Keratinocyte (primary cell): ENCODE measurements around the gene OR4Q2. TPM values are rescaled to one million over a fixed set of nuclear protein-coding genes. Genes with fewer than 3 reads are reported as not detected.

Experiments
- DNase-seq: peaks from one replicate; pipeline ENCODE4 v3.0.0-alpha.2; 2011; ENCODE audit warnings: low read depth, missing footprints, low spot score
- FAIRE-seq: peaks from 2 replicates; lab custom pipeline; 2011; peaks lifted over from hg19 to GRCh38; lab: Jason Lieb, UNC
- H2AFZ ChIP-seq: 2 replicates; pipeline ENCODE4 v1.6.0; 2012; ENCODE audit warnings: low read length, control low read depth, inconsistent platforms; ENCODE audit not compliant: control insufficient read depth
- H3K27ac ChIP-seq: 2 replicates; pipeline ENCODE4 v1.5.1; 2011; ENCODE audit warnings: low read length; ENCODE audit not compliant: control insufficient read depth, insufficient read depth
- H3K27me3 ChIP-seq: 3 replicates; pipeline ENCODE4 v1.6.0; 2011; ENCODE audit warnings: low read length; ENCODE audit not compliant: control insufficient read depth, insufficient read depth; ENCODE audit errors: extremely low read depth
- H3K36me3 ChIP-seq, 2 experiments: 2 replicates in 1 of 2; 3 replicates in 1 of 2; pipeline ENCODE4 v1.5.1; 2011; ENCODE audit warnings: low read length in 2 of 2, mild to moderate bottlenecking in 1 of 2; ENCODE audit not compliant: control insufficient read depth in 2 of 2, insufficient read depth in 2 of 2; ENCODE audit errors: extremely low read depth in 1 of 2
- H3K4me1 ChIP-seq: 3 replicates; pipeline ENCODE4 v1.5.1; 2011; ENCODE audit warnings: low read length; ENCODE audit not compliant: control insufficient read depth, insufficient read depth; ENCODE audit errors: extremely low read depth
- H3K4me2 ChIP-seq: 3 replicates; pipeline ENCODE4 v1.6.0; 2011; ENCODE audit warnings: low read depth, low read length; ENCODE audit not compliant: control insufficient read depth, insufficient read depth; ENCODE audit errors: extremely low read depth
- H3K4me3 ChIP-seq, 3 experiments: fragments of 200-600 bp in 1 of 3; sonication (generic) in 1 of 3; 2 replicates in 2 of 3; 3 replicates in 1 of 3; pipeline ENCODE4 v1.5.1; 2011 to 2016; ENCODE audit warnings: low read length in 3 of 3, mild to moderate bottlenecking in 3 of 3, control low read depth in 2 of 3, inconsistent platforms in 1 of 3, low read depth in 1 of 3, mixed read lengths in 1 of 3, mixed run types in 1 of 3, moderate library complexity in 1 of 3; ENCODE audit not compliant: control insufficient read depth in 2 of 3, insufficient read depth in 2 of 3; ENCODE audit errors: extremely low read depth in 1 of 3
- H3K79me2 ChIP-seq: 2 replicates; pipeline ENCODE4 v1.6.0; 2012; ENCODE audit warnings: low read length; ENCODE audit not compliant: control insufficient read depth, insufficient read depth
- H3K9ac ChIP-seq: 3 replicates; pipeline ENCODE4 v1.6.0; 2011; ENCODE audit warnings: low read length; ENCODE audit not compliant: control insufficient read depth, insufficient read depth; ENCODE audit errors: extremely low read depth
- H3K9me1 ChIP-seq: 3 replicates; pipeline ENCODE4 v1.6.0; 2011; ENCODE audit warnings: low read length; ENCODE audit not compliant: control insufficient read depth, insufficient read depth; ENCODE audit errors: extremely low read depth
- H3K9me3 ChIP-seq: 2 replicates; pipeline ENCODE4 v1.5.1; 2012; ENCODE audit warnings: low read depth, low read length; ENCODE audit not compliant: control insufficient read depth
- H4K20me1 ChIP-seq: 3 replicates; pipeline ENCODE4 v1.6.0; 2011; ENCODE audit warnings: low read length; ENCODE audit not compliant: control insufficient read depth, insufficient read depth; ENCODE audit errors: extremely low read depth
- EZH2 ChIP-seq: IDR thresholded peaks from one replicate; pipeline ENCODE4 v1.6.1; 2012; ENCODE audit warnings: inconsistent platforms, mild to moderate bottlenecking, low read length, moderate library complexity
- dilution Hi-C: fragments of 300-500 bp; cut with MboI; formaldehyde crosslinking; loops from one replicate; pipeline ENCODE4 v1.7.0; 2020; ENCODE audit warnings: low sequenced_read_pairs; ENCODE audit not compliant: extremely low pct_ligation_motif_present
- polyA plus RNA-seq, 5 experiments: library from polyadenylated mRNA; depleted of rRNA in 3 of 5; stranded (reverse) in 3 of 5; stranded (forward) in 1 of 5; unstranded in 1 of 5; fragments of >200 nt; gene quantifications; 1 replicate in 1 of 5; 2 replicates in 3 of 5; 3 replicates in 1 of 5; pipeline versions ENCODE4 v1.2.1 to v1.2.3, GENCODE V29; 2011 to 2012; ENCODE audit warnings: missing spikeins in 2 of 5, low read depth in 1 of 5, low replicate concordance in 1 of 5
- TF ChIP-seq, protein P1 (sequence below), 3 experiments: IDR thresholded peaks in 1 of 3; conservative IDR thresholded peaks in 1 of 3; optimal IDR thresholded peaks in 1 of 3; 2 replicates in 2 of 3; 3 replicates in 1 of 3; pipeline versions ENCODE3 to v1.5.1; 2011; ENCODE audit warnings: low read length in 3 of 3, mild to moderate bottlenecking in 3 of 3, moderate library complexity in 2 of 3, control low read depth in 1 of 3, inconsistent platforms in 1 of 3; ENCODE audit not compliant: insufficient read depth in 2 of 3; ENCODE audit errors: extremely low read depth in 1 of 3

OR4Q2 gene
- polyA plus RNA-seq, 1 donor (not counting 4 experiments of a cell fraction or from before 2014, with no cell fraction given), result not detected

GRCh38 chr14:20002319-20002718, 356 bp downstream of the OR4Q2 start:
- dilution Hi-C loops, result no loop called here
- Histone ChIP-seq H3K27me3 (no peaks in the 10 kb centered on the region), H3K9ac (no peak overlapping the region), H3K27ac (no peak overlapping the region), H3K79me2 (no peaks in the 10 kb centered on the region), H3K36me3 (no peaks in the 10 kb centered on the region), H2AFZ (no peak overlapping the region), H3K4me2 (no peak overlapping the region), H3K9me1 (no peaks in the 10 kb centered on the region), H3K4me3 (no peak overlapping the region), H3K4me1 (no peaks in the 10 kb centered on the region), H4K20me1 (no peaks in the 10 kb centered on the region), H3K9me3 (no peaks in the 10 kb centered on the region)
- no peak for TF ChIP-seq EZH2
- TF ChIP-seq, protein P1, sequence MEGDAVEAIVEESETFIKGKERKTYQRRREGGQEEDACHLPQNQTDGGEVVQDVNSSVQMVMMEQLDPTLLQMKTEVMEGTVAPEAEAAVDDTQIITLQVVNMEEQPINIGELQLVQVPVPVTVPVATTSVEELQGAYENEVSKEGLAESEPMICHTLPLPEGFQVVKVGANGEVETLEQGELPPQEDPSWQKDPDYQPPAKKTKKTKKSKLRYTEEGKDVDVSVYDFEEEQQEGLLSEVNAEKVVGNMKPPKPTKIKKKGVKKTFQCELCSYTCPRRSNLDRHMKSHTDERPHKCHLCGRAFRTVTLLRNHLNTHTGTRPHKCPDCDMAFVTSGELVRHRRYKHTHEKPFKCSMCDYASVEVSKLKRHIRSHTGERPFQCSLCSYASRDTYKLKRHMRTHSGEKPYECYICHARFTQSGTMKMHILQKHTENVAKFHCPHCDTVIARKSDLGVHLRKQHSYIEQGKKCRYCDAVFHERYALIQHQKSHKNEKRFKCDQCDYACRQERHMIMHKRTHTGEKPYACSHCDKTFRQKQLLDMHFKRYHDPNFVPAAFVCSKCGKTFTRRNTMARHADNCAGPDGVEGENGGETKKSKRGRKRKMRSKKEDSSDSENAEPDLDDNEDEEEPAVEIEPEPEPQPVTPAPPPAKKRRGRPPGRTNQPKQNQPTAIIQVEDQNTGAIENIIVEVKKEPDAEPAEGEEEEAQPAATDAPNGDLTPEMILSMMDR (optimal IDR thresholded peaks at IDR 0.05 in 1 of 3, IDR thresholded peaks at IDR 0.05 in 1 of 3, conservative IDR thresholded peaks at IDR 0.05 in 1 of 3; ENCODE audit: extremely low read depth in 1 of 3, insufficient read depth in 2 of 3, low read length in 3 of 3), result no peak
- FAIRE-seq (no peak), DNase-seq (no peak)

DNA sequence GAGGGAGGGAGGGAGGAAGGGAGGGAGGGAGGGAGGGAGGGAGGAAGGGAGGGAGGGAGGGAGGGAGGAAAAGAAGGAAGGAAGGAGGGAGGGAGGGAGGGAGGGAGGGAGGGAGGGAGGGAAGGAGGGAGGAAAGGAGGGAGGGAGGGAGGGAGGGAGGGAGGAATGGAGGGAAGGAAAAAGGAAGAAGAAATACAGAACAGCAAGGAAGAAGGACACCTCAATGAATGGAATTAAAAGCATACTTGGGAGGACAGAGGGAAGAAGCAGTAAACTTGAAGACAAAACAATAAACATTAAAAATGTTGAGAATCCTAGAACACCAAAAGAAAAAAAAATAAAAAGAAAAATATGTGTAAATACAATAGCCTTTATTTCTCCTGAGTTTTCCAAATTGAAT, 6.2 kb downstream of the OR4Q2 start:
- TF ChIP-seq, protein P1 (optimal IDR thresholded peaks at IDR 0.05 in 1 of 3, IDR thresholded peaks at IDR 0.05 in 1 of 3, conservative IDR thresholded peaks at IDR 0.05 in 1 of 3; ENCODE audit: extremely low read depth in 1 of 3, insufficient read depth in 2 of 3, low read length in 3 of 3), result no peak
- no peak for TF ChIP-seq EZH2
- dilution Hi-C loops, result no loop called here
- Histone ChIP-seq H3K36me3 (no peaks in the 10 kb centered on the region), H3K9ac (no peak overlapping the region), H3K4me1 (no peaks in the 10 kb centered on the region), H3K4me2 (no peak overlapping the region), H2AFZ (no peak overlapping the region), H3K4me3 (no peak overlapping the region), H3K27me3 (no peaks in the 10 kb centered on the region), H3K9me3 (no peaks in the 10 kb centered on the region), H4K20me1 (no peaks in the 10 kb centered on the region), H3K27ac (no peak overlapping the region), H3K9me1 (no peaks in the 10 kb centered on the region), H3K79me2 (no peaks in the 10 kb centered on the region)
- no peak for DNase-seq
- no peak for FAIRE-seq
